KOPT-K1 (cell line): Measurements from ENCODE around the gene CTXND1.

Source experiments
- H3K27ac ChIP-seq: fragments of 200-600 bp; sonication (generic); 2 replicates; pipeline ENCODE4 v1.5.1; 2016; ENCODE audit warnings: antibody characterized with exemption, mild to moderate bottlenecking, low read depth, low read length; ENCODE audit not compliant: poor library complexity, severe bottlenecking
- H3K36me3 ChIP-seq: fragments of 200-600 bp; sonication (generic); 2 replicates; pipeline ENCODE4 v1.5.1; 2017; ENCODE audit warnings: antibody characterized with exemption, mild to moderate bottlenecking, low read length, moderate library complexity; ENCODE audit not compliant: insufficient read depth
- H3K9me3 ChIP-seq: fragments of 200-600 bp; sonication (generic); 2 replicates; pipeline ENCODE4 v1.5.1; 2017; ENCODE audit warnings: antibody characterized with exemption, low read length, mild to moderate bottlenecking; ENCODE audit not compliant: insufficient read depth, poor library complexity, severe bottlenecking

Gene CTXND1

GRCh38 chr15:80207887-80208286 lies 44.1 kb downstream of the CTXND1 start:
- no peak overlapping the region for H3K27ac ChIP-seq
- H3K36me3 ChIP-seq = no peaks in the 10 kb centered on the region
- H3K9me3 ChIP-seq = no peaks in the 10 kb centered on the region

DNA sequence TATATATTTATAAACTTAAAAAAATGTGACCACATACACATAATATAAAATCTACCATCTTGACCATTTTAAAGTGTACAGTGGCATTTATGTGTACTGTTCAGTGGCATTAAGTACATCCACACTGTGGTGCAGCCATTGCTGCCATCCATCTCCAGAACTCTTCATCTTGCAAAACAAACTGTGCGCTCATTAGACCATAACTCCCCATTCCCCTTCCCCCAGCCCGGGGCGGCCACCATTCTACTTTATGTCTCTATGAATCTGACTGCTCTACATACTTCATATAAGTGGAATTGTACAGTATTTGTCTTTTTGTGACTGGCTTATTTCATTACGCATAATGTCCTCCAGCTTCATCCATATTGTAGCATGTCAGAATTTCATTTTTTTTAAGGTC lies 47.8 kb downstream of the CTXND1 start:
- no peaks in the 10 kb centered on the region for H3K36me3 ChIP-seq
- no peak overlapping the region for H3K27ac ChIP-seq
- H3K9me3 ChIP-seq = no peaks in the 10 kb centered on the region

- Histone ChIP-seq H3K36me3 (no peaks in the 10 kb centered on the region), H3K9me3 (no peaks in the 10 kb centered on the region), H3K27ac (no peak overlapping the region)
Observed at GRCh38 chr15:80203361-80203885, 48.6 kb downstream of the CTXND1 start.

GRCh38 chr15:80202641-80203360 lies 49.2 kb downstream of the CTXND1 start:
- no peaks in the 10 kb centered on the region for H3K36me3 ChIP-seq
- H3K9me3 ChIP-seq = no peaks in the 10 kb centered on the region

DNA sequence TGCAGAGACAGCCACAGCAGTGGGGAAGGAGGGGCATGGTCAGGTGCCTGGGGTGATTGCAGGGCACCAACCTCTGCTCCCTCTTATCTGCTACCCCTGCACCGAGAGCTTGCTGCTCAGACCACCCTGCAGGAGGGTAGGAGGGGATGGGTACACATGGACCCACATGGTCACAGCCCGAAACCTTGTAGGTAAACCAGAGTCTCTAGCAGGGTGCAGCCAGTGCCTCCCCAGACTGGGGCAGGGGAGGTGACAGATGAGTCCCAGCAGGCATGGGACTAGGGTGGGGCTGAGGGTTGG lies 50.0 kb downstream of the CTXND1 start:
- no peaks in the 10 kb centered on the region for H3K36me3 ChIP-seq
- H3K27ac ChIP-seq = no peak overlapping the region
- no peaks in the 10 kb centered on the region for H3K9me3 ChIP-seq

More at GRCh38 chr15:80202641-80203360, 49.2 kb downstream of the CTXND1 start:
- H3K27ac ChIP-seq = no peak overlapping the region

DNA sequence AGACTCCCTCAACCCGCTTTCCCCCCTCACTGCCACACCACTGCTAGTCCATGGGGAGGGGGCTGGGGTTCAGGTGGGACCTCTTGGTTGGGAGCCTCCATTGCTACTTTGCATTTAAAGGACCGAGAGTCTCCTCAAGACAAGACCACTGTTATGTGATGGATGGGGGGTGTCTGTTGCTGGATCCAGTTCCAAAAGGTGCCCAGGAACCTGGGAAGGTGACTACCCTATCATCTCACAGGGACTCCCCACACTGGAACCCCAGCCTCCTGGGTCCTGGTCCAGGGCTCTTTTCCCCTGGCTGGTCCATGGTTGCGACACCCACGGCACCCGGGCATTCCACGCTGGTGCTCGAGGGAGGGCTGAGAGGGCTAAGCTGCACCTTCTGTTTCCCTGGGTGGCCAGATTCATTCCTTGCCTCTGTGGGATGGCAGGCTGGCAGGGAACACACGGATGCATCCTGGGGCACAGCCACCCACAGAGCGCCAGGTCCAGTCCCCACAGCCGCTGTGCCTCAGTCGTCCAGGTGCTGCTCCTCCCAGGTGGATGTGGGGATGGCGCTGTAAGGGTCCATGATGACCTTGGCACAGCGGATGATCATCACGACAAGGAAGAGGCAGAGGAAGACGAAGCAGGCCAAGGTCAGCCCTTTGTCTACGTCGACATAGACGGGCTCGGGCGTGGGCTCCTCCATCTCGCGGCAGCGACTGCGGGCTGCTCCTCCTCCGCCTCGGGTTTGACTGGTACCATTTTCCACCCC lies 50.6 kb downstream of the CTXND1 start:
- Histone ChIP-seq H3K36me3 (no peaks in the 10 kb centered on the region), H3K9me3 (no peaks in the 10 kb centered on the region), H3K27ac (no peak overlapping the region)

- H3K36me3 ChIP-seq = no peaks in the 10 kb centered on the region
- no peaks in the 10 kb centered on the region for H3K9me3 ChIP-seq
- no peak overlapping the region for H3K27ac ChIP-seq
Observed at GRCh38 chr15:80199869-80200268, 52.1 kb downstream of the CTXND1 start.

DNA sequence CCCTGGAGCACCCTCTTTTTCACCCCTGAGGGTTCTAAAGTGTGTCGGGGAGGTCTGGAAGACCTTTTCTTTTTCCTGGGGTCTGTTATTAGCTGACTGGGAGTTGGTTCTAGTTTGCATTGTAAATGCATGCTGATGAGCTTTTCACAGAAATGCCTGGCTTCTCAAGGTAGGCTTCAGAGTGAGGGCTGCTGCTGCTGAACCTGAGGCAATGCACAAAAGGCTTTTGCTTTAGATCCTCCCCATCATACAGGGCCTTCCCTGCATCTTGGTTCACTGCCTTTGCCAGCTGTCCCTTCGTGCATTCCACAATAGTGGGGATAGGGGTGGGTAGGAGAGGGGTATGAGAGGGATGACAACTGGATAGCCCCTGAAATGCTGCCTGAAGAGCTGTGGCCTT lies 52.6 kb downstream of the CTXND1 start:
- no peak overlapping the region for H3K27ac ChIP-seq
- H3K9me3 ChIP-seq = no peaks in the 10 kb centered on the region
- no peaks in the 10 kb centered on the region for H3K36me3 ChIP-seq

- Histone ChIP-seq H3K36me3 (no peaks in the 10 kb centered on the region), H3K27ac (no peak overlapping the region), H3K9me3 (no peaks in the 10 kb centered on the region)
Observed at GRCh38 chr15:80194914-80195313, 57.1 kb downstream of the CTXND1 start.

DNA sequence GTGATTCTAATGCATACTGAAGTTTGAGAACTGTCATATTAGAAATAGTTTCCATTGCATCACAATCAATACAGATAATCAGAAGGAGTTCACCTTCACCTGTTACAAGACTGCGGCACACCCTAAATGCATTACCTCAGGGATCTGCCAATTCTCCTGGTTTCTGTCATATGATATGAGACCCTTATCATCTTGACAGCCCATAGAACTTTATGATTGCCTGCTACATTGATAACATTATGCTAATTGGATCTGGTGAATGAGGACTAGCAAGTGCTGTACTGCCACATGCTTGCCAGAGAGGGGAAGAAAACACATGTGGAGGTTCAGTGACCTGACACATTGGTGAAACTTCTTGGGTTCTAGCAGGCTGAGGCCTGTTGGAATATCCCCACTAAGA lies 57.8 kb downstream of the CTXND1 start:
- no peaks in the 10 kb centered on the region for H3K9me3 ChIP-seq
- no peaks in the 10 kb centered on the region for H3K36me3 ChIP-seq
- no peak overlapping the region for H3K27ac ChIP-seq

- Histone ChIP-seq H3K27ac (no peak overlapping the region), H3K9me3 (no peaks in the 10 kb centered on the region), H3K36me3 (peaks cover 5% of the 10 kb centered on the region; the same call in 1 of the 2 replicates)
Observed at GRCh38 chr15:80191897-80192595, 60.0 kb downstream of the CTXND1 start.

DNA sequence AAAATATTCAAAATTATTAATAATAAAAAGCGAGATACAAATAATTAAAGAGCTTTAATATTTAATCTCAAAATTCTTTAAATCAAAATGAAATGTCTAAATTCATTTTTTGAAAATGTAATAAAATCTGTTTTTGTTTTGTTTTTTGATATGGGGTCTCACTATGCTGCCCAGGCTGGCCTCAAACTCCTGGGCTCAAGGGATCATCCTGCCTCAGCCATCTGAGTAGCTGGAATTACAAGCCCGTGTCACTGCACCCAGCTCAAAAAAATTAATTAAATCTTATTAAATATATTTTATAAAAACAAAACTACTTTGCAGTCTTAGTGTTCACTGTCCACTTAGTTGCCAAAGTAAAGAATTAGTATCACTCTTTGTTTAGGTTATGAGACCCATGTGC lies 60.8 kb downstream of the CTXND1 start:
- Histone ChIP-seq H3K9me3 (no peaks in the 10 kb centered on the region), H3K36me3 (peaks cover 14% of the 10 kb centered on the region; the same call in 1 of the 2 replicates), H3K27ac (no peak overlapping the region)

DNA sequence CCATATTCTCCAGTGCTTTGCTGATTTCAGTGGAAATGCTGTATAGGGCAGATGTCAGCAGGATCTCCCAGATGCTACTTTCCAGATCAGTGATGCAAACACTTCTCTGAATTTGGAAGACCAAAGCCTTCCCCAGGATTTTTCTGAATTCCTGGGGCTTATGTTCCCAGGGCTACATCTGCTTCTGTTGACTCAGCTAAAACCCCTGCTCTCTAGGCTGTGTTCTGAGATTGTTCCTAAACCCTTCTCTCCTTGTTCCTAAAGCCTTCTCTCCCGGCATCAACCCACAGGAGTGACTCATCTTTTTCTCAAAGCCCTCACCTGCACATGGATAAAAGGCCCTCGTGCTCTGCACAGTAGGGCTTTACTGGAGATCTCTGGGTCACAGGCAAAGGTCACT lies 63.8 kb downstream of the CTXND1 start:
- H3K36me3 ChIP-seq = peaks cover 42% of the 10 kb centered on the region; the same call in 1 of the 2 replicates
- H3K27ac ChIP-seq = no peak overlapping the region

DNA sequence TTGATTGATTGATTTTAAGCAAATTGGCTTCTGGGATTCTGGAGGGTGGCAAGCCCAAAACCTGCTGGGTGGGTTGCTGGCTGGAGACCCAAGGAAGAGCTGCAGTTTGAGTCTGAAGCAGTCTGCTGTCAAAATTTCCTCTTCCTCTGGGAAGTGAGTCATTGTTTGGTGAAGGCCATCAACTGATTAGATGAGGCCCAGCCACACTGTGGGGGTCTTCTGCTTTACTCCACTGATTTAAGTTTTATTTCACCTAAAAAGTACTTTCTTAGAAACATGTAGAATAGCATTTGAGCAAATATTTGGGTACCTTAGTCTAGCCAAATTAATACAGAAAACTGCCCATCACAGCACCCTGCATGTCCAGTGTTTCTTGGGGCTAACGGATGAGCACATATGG lies 65.4 kb downstream of the CTXND1 start:
- no peak overlapping the region for H3K27ac ChIP-seq
- peaks cover 58% of the 10 kb centered on the region for H3K36me3 ChIP-seq
- H3K9me3 ChIP-seq = no peaks in the 10 kb centered on the region

More for the DNA sequence above, 63.8 kb downstream of the CTXND1 start:
- H3K9me3 ChIP-seq = no peaks in the 10 kb centered on the region

GRCh38 chr15:80186066-80186465 lies 65.9 kb downstream of the CTXND1 start:
- H3K9me3 ChIP-seq = no peaks in the 10 kb centered on the region
- H3K27ac ChIP-seq = no peak overlapping the region
- peaks cover 63% of the 10 kb centered on the region for H3K36me3 ChIP-seq
